Panc1 (cell line): ENCODE data around the gene NEUROG2. TPM values are rescaled to one million over a fixed set of nuclear protein-coding genes. Genes with fewer than 3 reads are reported as not detected.

Experiments
- ATAC-seq: fragments of 200-7000 bp; cut with Tn5 transposase; 2 replicates; pipeline ENCODE4 v1.9.1; 2020; ENCODE audit warnings: mild to moderate bottlenecking, moderate library complexity
- BruUV-seq: library from RNA; stranded (reverse); fragments of 400-500 nt; replicated peaks from 2 replicates; lab custom pipeline; 2021; lab: Mats Ljungman, UMichigan
- CTCF ChIA-PET: fragments of 300-600 bp; sonication (Branson Sonifier 250); formaldehyde crosslinking; loops from one replicate; lab custom pipeline; 2022; ENCODE audit warnings: antibody characterized with exemption; lab: Charles Lee
- POLR2A ChIA-PET: fragments of 300-600 bp; sonication (Branson Sonifier 250); formaldehyde crosslinking; loops from one replicate; lab custom pipeline; 2022; ENCODE audit warnings: antibody characterized with exemption; lab: Charles Lee
- DNase-seq: peaks from one replicate; pipeline ENCODE4 v3.0.0-alpha.2; 2010; ENCODE audit warnings: low read depth, low spot score
- H3K27ac ChIP-seq: 2 replicates; pipeline ENCODE4 v1.5.1; 2011; ENCODE audit warnings: mild to moderate bottlenecking, low read length, inconsistent platforms
- H3K27me3 ChIP-seq: fragments of 200-500 bp; sonication (Bioruptor generic); 2 replicates; pipeline ENCODE4 v1.6.0; 2014; ENCODE audit warnings: low read length, inconsistent platforms; ENCODE audit not compliant: control insufficient read depth, insufficient read depth
- H3K36me3 ChIP-seq: fragments of 200-500 bp; sonication (Bioruptor generic); 2 replicates; pipeline ENCODE4 v1.5.1; 2014; ENCODE audit warnings: inconsistent platforms, mild to moderate bottlenecking, low read length, moderate library complexity; ENCODE audit not compliant: control insufficient read depth, insufficient read depth
- H3K4me1 ChIP-seq: 2 replicates; pipeline ENCODE4 v1.5.1; 2011; ENCODE audit warnings: inconsistent platforms, mild to moderate bottlenecking, low read length, moderate library complexity; ENCODE audit not compliant: control insufficient read depth, insufficient read depth
- H3K4me3 ChIP-seq, 2 experiments: 2 replicates each; pipeline ENCODE4 v1.5.1; 2011 to 2012; ENCODE audit warnings: low read depth in 2 of 2, low read length in 2 of 2, mild to moderate bottlenecking in 2 of 2, inconsistent platforms in 1 of 2, moderate library complexity in 1 of 2
- H3K9me3 ChIP-seq: fragments of 200-500 bp; sonication (Bioruptor generic); 2 replicates; pipeline ENCODE4 v1.5.1; 2014; ENCODE audit warnings: low read depth, mild to moderate bottlenecking, inconsistent platforms, low read length, moderate library complexity; ENCODE audit not compliant: control insufficient read depth, insufficient read depth
- POLR2AphosphoS5 ChIP-seq: IDR thresholded peaks from 2 replicates; pipeline ENCODE4 v1.6.1; 2012; ENCODE audit warnings: mild to moderate bottlenecking, low read depth, low read length, moderate library complexity
- SIN3A ChIP-seq: IDR thresholded peaks from 2 replicates; pipeline ENCODE4 v1.6.1; 2012; ENCODE audit warnings: low read depth, mild to moderate bottlenecking, low read length, moderate library complexity, borderline replicate concordance; ENCODE audit not compliant: insufficient read depth
- TCF7L2 ChIP-seq: IDR thresholded peaks from 2 replicates; pipeline ENCODE4 v1.6.1; 2011; ENCODE audit warnings: mild to moderate bottlenecking, low read depth, low read length, inconsistent platforms
- in situ Hi-C: cut with HindIII; loops from 2 replicates; pipeline ENCODE4 v1.10.0; 2016; ENCODE audit warnings: low sequenced_read_pairs, low pct_unique_long_range_greater_than_20kb
- intact Hi-C: fragments of 100-400 bp; cut with micrococcal nuclease; formaldehyde crosslinking; loops from one replicate; pipeline ENCODE4 v1.10.0; 2022; ENCODE audit not compliant: unreplicated experiment
- total RNA-seq: library from RNA; stranded (reverse); gene quantifications from one replicate; pipeline ENCODE4 v1.2.1, GENCODE V29; 2021; ENCODE audit not compliant: unreplicated experiment
- TF ChIP-seq, protein P1 (sequence below): fragments of 450-650 bp; IDR thresholded peaks from 2 replicates; pipeline ENCODE4 v1.5.1; 2017; ENCODE audit warnings: mild to moderate bottlenecking
- TF ChIP-seq, protein P2 (sequence below), 2 experiments: IDR thresholded peaks; 2 replicates each; pipeline ENCODE4 v1.6.1; 2011 to 2012; ENCODE audit warnings: low read depth in 2 of 2, control low read depth in 1 of 2, low read length in 1 of 2, mild to moderate bottlenecking in 1 of 2, moderate library complexity in 1 of 2; ENCODE audit not compliant: insufficient read depth in 1 of 2

The NEUROG2 gene
- total RNA-seq, 1 experiment from 2014 or later: not detected

GRCh38 chr4:112532267-112532666, 16.3 kb upstream of the NEUROG2 start:
- H3K9me3 ChIP-seq: no peaks in the 10 kb centered on the region
- DNase-seq: no peak
- no peaks in the 10 kb centered on the region for H3K36me3 ChIP-seq
- no peak overlapping the region for H3K27ac ChIP-seq
- H3K4me1 ChIP-seq: no peaks in the 10 kb centered on the region
- no peak overlapping the region for H3K4me3 ChIP-seq
- no TSS peak for BruUV-seq
- no peak for ATAC-seq
- TF ChIP-seq SIN3A (no peak), POLR2AphosphoS5 (no peak), TCF7L2 (no peak)
- TF ChIP-seq, protein P1, sequence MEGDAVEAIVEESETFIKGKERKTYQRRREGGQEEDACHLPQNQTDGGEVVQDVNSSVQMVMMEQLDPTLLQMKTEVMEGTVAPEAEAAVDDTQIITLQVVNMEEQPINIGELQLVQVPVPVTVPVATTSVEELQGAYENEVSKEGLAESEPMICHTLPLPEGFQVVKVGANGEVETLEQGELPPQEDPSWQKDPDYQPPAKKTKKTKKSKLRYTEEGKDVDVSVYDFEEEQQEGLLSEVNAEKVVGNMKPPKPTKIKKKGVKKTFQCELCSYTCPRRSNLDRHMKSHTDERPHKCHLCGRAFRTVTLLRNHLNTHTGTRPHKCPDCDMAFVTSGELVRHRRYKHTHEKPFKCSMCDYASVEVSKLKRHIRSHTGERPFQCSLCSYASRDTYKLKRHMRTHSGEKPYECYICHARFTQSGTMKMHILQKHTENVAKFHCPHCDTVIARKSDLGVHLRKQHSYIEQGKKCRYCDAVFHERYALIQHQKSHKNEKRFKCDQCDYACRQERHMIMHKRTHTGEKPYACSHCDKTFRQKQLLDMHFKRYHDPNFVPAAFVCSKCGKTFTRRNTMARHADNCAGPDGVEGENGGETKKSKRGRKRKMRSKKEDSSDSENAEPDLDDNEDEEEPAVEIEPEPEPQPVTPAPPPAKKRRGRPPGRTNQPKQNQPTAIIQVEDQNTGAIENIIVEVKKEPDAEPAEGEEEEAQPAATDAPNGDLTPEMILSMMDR: no peak
- TF ChIP-seq, protein P2, sequence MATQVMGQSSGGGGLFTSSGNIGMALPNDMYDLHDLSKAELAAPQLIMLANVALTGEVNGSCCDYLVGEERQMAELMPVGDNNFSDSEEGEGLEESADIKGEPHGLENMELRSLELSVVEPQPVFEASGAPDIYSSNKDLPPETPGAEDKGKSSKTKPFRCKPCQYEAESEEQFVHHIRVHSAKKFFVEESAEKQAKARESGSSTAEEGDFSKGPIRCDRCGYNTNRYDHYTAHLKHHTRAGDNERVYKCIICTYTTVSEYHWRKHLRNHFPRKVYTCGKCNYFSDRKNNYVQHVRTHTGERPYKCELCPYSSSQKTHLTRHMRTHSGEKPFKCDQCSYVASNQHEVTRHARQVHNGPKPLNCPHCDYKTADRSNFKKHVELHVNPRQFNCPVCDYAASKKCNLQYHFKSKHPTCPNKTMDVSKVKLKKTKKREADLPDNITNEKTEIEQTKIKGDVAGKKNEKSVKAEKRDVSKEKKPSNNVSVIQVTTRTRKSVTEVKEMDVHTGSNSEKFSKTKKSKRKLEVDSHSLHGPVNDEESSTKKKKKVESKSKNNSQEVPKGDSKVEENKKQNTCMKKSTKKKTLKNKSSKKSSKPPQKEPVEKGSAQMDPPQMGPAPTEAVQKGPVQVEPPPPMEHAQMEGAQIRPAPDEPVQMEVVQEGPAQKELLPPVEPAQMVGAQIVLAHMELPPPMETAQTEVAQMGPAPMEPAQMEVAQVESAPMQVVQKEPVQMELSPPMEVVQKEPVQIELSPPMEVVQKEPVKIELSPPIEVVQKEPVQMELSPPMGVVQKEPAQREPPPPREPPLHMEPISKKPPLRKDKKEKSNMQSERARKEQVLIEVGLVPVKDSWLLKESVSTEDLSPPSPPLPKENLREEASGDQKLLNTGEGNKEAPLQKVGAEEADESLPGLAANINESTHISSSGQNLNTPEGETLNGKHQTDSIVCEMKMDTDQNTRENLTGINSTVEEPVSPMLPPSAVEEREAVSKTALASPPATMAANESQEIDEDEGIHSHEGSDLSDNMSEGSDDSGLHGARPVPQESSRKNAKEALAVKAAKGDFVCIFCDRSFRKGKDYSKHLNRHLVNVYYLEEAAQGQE (IDR thresholded peaks at IDR 0.05; ENCODE audit: insufficient read depth in 1 of 2, low read depth in 2 of 2, low read length in 1 of 2): no peak
- ChIA-PET CTCF (no interaction called here), POLR2A (no interaction called here)
- intact Hi-C loops: no loop called here
- no peaks in the 10 kb centered on the region; the same call in 1 of the 2 replicates for H3K27me3 ChIP-seq
- in situ Hi-C loops: no loop called here

DNA sequence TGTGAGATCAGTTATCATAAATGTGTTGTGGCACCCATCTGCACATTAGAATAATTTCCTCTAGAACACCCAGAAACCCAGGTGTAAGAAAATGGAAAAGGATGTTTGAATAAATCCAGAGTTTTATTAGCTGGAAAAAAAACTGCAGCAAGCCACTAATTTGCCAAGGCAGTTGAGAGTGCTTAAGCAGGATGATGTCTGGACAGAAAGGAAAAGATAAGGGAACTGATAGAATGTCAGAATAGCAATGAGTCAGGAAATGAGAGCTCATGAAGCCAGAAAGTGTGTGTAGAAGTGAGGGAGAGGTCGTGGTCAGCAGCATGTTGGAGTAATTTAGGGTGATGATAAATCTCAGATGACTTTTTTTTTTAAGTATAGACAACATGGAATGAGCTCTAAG, 15.2 kb upstream of the NEUROG2 start:
- Histone ChIP-seq H3K9me3 (no peaks in the 10 kb centered on the region), H3K4me3 (no peak overlapping the region), H3K4me1 (no peaks in the 10 kb centered on the region), H3K36me3 (no peaks in the 10 kb centered on the region), H3K27me3 (no peaks in the 10 kb centered on the region; the same call in 1 of the 2 replicates), H3K27ac (no peak overlapping the region)
- ATAC-seq (no peak), DNase-seq (no peak)
- TF ChIP-seq, protein P2 (IDR thresholded peaks at IDR 0.05; ENCODE audit: insufficient read depth in 1 of 2, low read depth in 2 of 2, low read length in 1 of 2): no peak
- TF ChIP-seq SIN3A (no peak), TCF7L2 (no peak), POLR2AphosphoS5 (no peak)
- TF ChIP-seq, protein P1: no peak
- ChIA-PET CTCF (no interaction called here), POLR2A (no interaction called here)
- intact Hi-C loops (no loop called here), in situ Hi-C loops (no loop called here)
- BruUV-seq: no TSS peak
